ENCODE data around the gene DVL2. TPM values are rescaled to one million over a fixed set of nuclear protein-coding genes. Genes with fewer than 3 reads are reported as not detected.

DVL2 gene
- total and polyA plus RNA-seq, 2 of the 13 experiments (the other 11 are each of a cell fraction or from before 2014, with no cell fraction given), result 5.7 to 38.2 TPM

DNA sequence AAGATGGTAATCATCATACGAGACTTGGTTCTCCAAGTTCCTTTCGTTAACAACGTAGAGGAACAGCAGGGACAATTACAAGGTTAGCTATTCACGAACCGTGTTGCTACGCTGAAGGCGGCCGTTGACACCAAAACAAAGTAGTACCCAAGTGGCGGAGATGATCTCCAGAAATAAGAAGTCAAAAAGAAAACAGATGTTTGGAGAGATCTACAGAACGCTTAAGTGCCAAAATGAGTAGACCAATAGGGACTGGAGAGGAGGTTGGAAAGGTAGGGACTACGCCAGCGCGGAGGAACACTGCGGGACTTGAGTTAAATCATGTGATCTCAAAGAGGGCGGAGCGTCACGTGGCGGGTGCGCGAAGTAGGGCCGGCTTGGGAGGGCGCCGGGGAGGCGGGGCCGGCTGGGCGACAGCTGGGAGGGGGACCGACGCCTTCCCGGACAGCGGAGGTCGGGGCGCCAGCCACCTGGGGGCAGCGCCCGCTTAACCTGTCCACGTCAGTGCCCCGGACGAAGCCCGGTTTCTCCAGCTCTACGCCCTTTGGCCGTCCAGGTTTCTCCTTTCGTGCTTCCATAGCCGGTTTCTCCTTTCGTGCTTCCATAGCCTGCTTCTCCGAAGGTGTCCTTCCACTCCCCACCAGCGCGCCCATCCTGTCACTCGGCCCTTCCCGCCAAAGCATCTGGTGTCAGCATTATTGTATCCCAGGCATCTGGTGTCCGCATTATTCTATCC lies 8.6 kb upstream of the DVL2 start (continued):
- TF ChIP-seq ZNF136 (CRISPR knock-in tag; IDR thresholded peaks at IDR 0.05; ENCODE audit: low read depth) (no peak), MYC (CRISPR knock-in tag; IDR thresholded peaks at IDR 0.05; ENCODE audit: borderline replicate concordance) (peak; percentile 85), CBFB (CRISPR knock-in tag; IDR thresholded peaks at IDR 0.05) (peak; percentile 76), SP4 (CRISPR knock-in tag; IDR thresholded peaks at IDR 0.05) (peak; percentile 85), CBX1 (IDR thresholded peaks at IDR 0.05; ENCODE audit: low read depth) (peak; percentile 76), ZEB1 (IDR thresholded peaks at IDR 0.05; ENCODE audit: insufficient replicate concordance, low read depth) (peak; percentile 64), HNRNPK (IDR thresholded peaks at IDR 0.05; ENCODE audit: low read depth, low read length, poor library complexity, severe bottlenecking) (no peak)
- TF ChIP-seq, protein P1, sequence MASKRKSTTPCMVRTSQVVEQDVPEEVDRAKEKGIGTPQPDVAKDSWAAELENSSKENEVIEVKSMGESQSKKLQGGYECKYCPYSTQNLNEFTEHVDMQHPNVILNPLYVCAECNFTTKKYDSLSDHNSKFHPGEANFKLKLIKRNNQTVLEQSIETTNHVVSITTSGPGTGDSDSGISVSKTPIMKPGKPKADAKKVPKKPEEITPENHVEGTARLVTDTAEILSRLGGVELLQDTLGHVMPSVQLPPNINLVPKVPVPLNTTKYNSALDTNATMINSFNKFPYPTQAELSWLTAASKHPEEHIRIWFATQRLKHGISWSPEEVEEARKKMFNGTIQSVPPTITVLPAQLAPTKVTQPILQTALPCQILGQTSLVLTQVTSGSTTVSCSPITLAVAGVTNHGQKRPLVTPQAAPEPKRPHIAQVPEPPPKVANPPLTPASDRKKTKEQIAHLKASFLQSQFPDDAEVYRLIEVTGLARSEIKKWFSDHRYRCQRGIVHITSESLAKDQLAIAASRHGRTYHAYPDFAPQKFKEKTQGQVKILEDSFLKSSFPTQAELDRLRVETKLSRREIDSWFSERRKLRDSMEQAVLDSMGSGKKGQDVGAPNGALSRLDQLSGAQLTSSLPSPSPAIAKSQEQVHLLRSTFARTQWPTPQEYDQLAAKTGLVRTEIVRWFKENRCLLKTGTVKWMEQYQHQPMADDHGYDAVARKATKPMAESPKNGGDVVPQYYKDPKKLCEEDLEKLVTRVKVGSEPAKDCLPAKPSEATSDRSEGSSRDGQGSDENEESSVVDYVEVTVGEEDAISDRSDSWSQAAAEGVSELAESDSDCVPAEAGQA (IDR thresholded peaks at IDR 0.05; ENCODE audit: low read depth), result peak; percentile 72; the same call in 1 of the 2 replicates
- TF ChIP-seq, protein P1 (CRISPR knock-in tag; IDR thresholded peaks at IDR 0.05; ENCODE audit: borderline replicate concordance), result no peak
- TF ChIP-seq, protein P2, sequence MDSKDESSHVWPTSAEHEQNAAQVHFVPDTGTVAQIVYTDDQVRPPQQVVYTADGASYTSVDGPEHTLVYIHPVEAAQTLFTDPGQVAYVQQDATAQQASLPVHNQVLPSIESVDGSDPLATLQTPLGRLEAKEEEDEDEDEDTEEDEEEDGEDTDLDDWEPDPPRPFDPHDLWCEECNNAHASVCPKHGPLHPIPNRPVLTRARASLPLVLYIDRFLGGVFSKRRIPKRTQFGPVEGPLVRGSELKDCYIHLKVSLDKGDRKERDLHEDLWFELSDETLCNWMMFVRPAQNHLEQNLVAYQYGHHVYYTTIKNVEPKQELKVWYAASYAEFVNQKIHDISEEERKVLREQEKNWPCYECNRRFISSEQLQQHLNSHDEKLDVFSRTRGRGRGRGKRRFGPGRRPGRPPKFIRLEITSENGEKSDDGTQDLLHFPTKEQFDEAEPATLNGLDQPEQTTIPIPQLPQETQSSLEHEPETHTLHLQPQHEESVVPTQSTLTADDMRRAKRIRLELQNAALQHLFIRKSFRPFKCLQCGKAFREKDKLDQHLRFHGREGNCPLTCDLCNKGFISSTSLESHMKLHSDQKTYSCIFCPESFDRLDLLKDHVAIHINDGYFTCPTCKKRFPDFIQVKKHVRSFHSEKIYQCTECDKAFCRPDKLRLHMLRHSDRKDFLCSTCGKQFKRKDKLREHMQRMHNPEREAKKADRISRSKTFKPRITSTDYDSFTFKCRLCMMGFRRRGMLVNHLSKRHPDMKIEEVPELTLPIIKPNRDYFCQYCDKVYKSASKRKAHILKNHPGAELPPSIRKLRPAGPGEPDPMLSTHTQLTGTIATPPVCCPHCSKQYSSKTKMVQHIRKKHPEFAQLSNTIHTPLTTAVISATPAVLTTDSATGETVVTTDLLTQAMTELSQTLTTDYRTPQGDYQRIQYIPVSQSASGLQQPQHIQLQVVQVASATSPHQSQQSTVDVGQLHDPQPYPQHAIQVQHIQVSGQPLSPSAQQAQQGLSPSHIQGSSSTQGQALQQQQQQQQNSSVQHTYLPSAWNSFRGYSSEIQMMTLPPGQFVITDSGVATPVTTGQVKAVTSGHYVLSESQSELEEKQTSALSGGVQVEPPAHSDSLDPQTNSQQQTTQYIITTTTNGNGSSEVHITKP (CRISPR knock-in tag; IDR thresholded peaks at IDR 0.05; ENCODE audit: low read depth), result 0 out of 2 replicates have a peak, but pooled peaks have one; percentile 32
- TF ChIP-seq, protein P3, sequence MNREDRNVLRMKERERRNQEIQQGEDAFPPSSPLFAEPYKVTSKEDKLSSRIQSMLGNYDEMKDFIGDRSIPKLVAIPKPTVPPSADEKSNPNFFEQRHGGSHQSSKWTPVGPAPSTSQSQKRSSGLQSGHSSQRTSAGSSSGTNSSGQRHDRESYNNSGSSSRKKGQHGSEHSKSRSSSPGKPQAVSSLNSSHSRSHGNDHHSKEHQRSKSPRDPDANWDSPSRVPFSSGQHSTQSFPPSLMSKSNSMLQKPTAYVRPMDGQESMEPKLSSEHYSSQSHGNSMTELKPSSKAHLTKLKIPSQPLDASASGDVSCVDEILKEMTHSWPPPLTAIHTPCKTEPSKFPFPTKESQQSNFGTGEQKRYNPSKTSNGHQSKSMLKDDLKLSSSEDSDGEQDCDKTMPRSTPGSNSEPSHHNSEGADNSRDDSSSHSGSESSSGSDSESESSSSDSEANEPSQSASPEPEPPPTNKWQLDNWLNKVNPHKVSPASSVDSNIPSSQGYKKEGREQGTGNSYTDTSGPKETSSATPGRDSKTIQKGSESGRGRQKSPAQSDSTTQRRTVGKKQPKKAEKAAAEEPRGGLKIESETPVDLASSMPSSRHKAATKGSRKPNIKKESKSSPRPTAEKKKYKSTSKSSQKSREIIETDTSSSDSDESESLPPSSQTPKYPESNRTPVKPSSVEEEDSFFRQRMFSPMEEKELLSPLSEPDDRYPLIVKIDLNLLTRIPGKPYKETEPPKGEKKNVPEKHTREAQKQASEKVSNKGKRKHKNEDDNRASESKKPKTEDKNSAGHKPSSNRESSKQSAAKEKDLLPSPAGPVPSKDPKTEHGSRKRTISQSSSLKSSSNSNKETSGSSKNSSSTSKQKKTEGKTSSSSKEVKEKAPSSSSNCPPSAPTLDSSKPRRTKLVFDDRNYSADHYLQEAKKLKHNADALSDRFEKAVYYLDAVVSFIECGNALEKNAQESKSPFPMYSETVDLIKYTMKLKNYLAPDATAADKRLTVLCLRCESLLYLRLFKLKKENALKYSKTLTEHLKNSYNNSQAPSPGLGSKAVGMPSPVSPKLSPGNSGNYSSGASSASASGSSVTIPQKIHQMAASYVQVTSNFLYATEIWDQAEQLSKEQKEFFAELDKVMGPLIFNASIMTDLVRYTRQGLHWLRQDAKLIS (CRISPR knock-in tag; IDR thresholded peaks at IDR 0.05), result peak; percentile 71; the same call in 1 of the 2 replicates
- TF ChIP-seq, protein P4, sequence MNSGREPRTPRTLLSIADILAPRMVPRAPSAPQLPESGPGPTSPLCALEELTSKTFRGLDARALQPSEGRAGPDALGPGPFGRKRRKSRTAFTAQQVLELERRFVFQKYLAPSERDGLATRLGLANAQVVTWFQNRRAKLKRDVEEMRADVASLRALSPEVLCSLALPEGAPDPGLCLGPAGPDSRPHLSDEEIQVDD (CRISPR knock-in tag; IDR thresholded peaks at IDR 0.05; ENCODE audit: borderline replicate concordance), result no peak; the same call in 1 of the 2 replicates

Measured in HepG2 (cell line).